Measurements from ENCODE around the gene PGAP6. TPM values are rescaled to one million over a fixed set of nuclear protein-coding genes. Genes with fewer than 3 reads are reported as not detected.

The PGAP6 gene
- total and polyA plus RNA-seq, 10 donors: 19.5 to 63.2 (median 43.9) TPM

GRCh38 chr16:411576-412265 lies 29.9 kb upstream of the PGAP6 start:
- Histone ChIP-seq H3K9me3 (no peaks in the 10 kb centered on the region), H3K4me1 (no peaks in the 10 kb centered on the region), H3K4me3 (no peak overlapping the region), H3K27me3 (replicated peaks in 1 of 7) (no peaks in the 10 kb centered on the region), H3K27ac (no peak overlapping the region), H3K36me3 (peaks cover 0 to 32% (median 0%) of the 10 kb centered on the region in 6 donors)
- DNase-seq: no peak
- intact Hi-C loops (cut with DNase I; ENCODE audit: low total_unique reads): no loop called here
- 93 to 96% (median 95%) methylated on average over 14 to 26 of the region's 26 CpGs for WGBS, 5 donors
- TF ChIP-seq CTCF (IDR thresholded peaks at IDR 0.05 in 8 of 11, conservative IDR thresholded peaks at IDR 0.05 in 3 of 11) (no peak), POLR2AphosphoS5 (IDR thresholded peaks at IDR 0.05) (no peak), POLR2A (IDR thresholded peaks at IDR 0.05) (no peak)

DNA sequence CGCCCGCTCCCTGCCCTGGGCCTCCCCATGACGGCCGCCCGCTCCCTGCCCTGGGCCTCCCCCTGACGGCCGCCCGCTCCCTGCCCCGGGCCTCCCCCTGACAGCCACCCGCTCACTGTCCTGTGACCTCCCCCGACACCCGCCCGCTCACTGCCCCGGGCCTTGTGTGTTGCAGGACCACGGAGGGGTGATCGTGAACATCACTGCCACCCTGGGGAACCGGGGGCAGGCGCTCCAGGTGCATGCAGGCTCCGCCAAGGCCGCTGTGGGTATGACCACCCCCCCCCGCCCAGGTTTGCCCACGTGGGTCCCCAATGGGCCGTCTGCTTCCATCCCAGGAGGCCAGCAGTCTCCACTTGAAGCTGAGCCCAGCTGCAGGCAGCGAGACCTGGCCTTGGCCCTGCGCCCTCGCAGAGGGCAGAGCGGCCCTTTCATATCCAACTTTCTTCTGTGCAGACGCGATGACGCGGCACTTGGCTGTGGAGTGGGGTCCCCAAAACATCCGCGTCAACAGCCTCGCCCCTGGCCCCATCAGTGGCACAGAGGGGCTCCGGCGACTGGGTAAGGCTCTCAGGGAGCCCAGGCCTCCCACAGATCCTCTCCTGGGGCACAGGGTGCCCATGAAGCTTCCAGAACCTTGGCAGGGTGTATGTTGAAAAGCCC lies 28.9 kb upstream of the PGAP6 start:
- Histone ChIP-seq H3K4me3 (no peak overlapping the region), H3K9me3 (no peaks in the 10 kb centered on the region), H3K36me3 (peaks cover 0 to 32% (median 0%) of the 10 kb centered on the region in 6 donors), H3K4me1 (no peaks in the 10 kb centered on the region), H3K27me3 (replicated peaks in 1 of 7) (no peaks in the 10 kb centered on the region), H3K27ac (no peak overlapping the region)
- TF ChIP-seq CTCF (IDR thresholded peaks at IDR 0.05 in 8 of 11, conservative IDR thresholded peaks at IDR 0.05 in 3 of 11) (no peak), POLR2AphosphoS5 (IDR thresholded peaks at IDR 0.05) (no peak), POLR2A (IDR thresholded peaks at IDR 0.05) (no peak)
- intact Hi-C loops (cut with DNase I; ENCODE audit: low total_unique reads): no loop called here
- no peak for DNase-seq
- 89 to 95% (median 93%) methylated on average over 19 to 36 of the region's 36 CpGs for WGBS, 5 donors

GRCh38 chr16:407253-407652 lies 25.5 kb upstream of the PGAP6 start:
- Histone ChIP-seq H3K27me3 (replicated peaks in 1 of 7) (no peaks in the 10 kb centered on the region), H3K4me3 (no peak overlapping the region), H3K4me1 (peaks cover 0 to 6% (median 4%) of the 10 kb centered on the region in 6 donors), H3K36me3 (peaks cover 0 to 29% (median 0%) of the 10 kb centered on the region in 6 donors), H3K9me3 (no peaks in the 10 kb centered on the region), H3K27ac (no peak overlapping the region)
- TF ChIP-seq CTCF (IDR thresholded peaks at IDR 0.05 in 8 of 11, conservative IDR thresholded peaks at IDR 0.05 in 3 of 11) (no peak), POLR2AphosphoS5 (IDR thresholded peaks at IDR 0.05) (no peak), POLR2A (IDR thresholded peaks at IDR 0.05) (no peak)
- DNase-seq: no peak
- intact Hi-C loops (cut with DNase I; ENCODE audit: low total_unique reads): no loop called here
- 78 to 93% (median 89%) methylated on average over 8 to 16 of the region's 16 CpGs for WGBS, 5 donors
